Activated CD8-positive, alpha-beta memory T cell treated with anti-CD3 and anti-CD28 coated beads, Interleukin-2, amount 10 ng/mL, durations not matched to agents 7 days and 5 days (primary cell): ENCODE results near the gene SYNGR2. TPM values are rescaled to one million over a fixed set of nuclear protein-coding genes. Genes with fewer than 3 reads are reported as not detected.

Experiments
- ATAC-seq: fragments of 150-1000 bp; cut with Tn5 transposase; one replicate; pipeline ENCODE4 v1.10.0; 2021; ENCODE audit warnings: moderate library complexity
- CTCF ChIA-PET: fragments of 350-600 bp; sonication (Branson Sonifier 250); formaldehyde crosslinking; loops from one replicate; lab custom pipeline; 2021; ENCODE audit warnings: antibody characterized with exemption; lab: Charles Lee
- DNase-seq: peaks from one replicate; pipeline ENCODE4 v3.0.0-alpha.2; 2020
- H3K27ac Mint-ChIP-seq: one replicate; pipeline ENCODE4 v1.8.0; 2021; ENCODE audit warnings: mild to moderate bottlenecking, mixed read lengths
- H3K27me3 Mint-ChIP-seq: one replicate; pipeline ENCODE4 v1.8.0; 2021; ENCODE audit warnings: mixed read lengths
- H3K36me3 Mint-ChIP-seq: one replicate; pipeline ENCODE4 v1.8.0; 2021; ENCODE audit warnings: mild to moderate bottlenecking, mixed read lengths
- H3K4me1 Mint-ChIP-seq: one replicate; pipeline ENCODE4 v1.8.0; 2021; ENCODE audit warnings: mixed read lengths
- H3K4me3 Mint-ChIP-seq: one replicate; pipeline ENCODE4 v1.8.0; 2021; ENCODE audit warnings: mild to moderate bottlenecking, moderate library complexity, mixed read lengths
- H3K9me3 Mint-ChIP-seq: one replicate; pipeline ENCODE4 v1.8.0; 2022; ENCODE audit warnings: low read depth, mixed read lengths
- total RNA-seq, 2 experiments: library from RNA; stranded (reverse); gene quantifications; one replicate each; pipeline ENCODE4 v1.2.3, GENCODE V29; 2021

The SYNGR2 gene
- total RNA-seq, 2 experiments from 2014 or later = 41.2 to 80.3 TPM

- DNase-seq (no peak), ATAC-seq (no peak)
- Mint-ChIP-seq H3K4me1 (peaks cover 14% of the 10 kb centered on the region), H3K27me3 (no peaks in the 10 kb centered on the region), H3K36me3 (peaks cover 52% of the 10 kb centered on the region), H3K27ac (no peak overlapping the region), H3K9me3 (no peaks in the 10 kb centered on the region), H3K4me3 (no peak overlapping the region)
- CTCF ChIA-PET = no interaction called here
These were observed 51.2 kb downstream of the SYNGR2 start for GRCh38 chr17:78219396-78220150.

Other genes with a start within 250 kb of the SYNGR2 start
- gene TNRC6C, start 209.9 kb upstream of the SYNGR2 start, total RNA-seq = 10 to 100 TPM; 24.9 to 39.3 TPM
- gene TMC6, start 39.8 kb upstream of the SYNGR2 start, total RNA-seq = 100 to 1,000 TPM; 347 to 431 TPM
- 100 to 1,000 TPM; 251 to 292 TPM for gene TMC8, start 37.8 kb upstream of the SYNGR2 start, total RNA-seq
- gene C17orf99, start 22.2 kb upstream of the SYNGR2 start, total RNA-seq = not detected
- 100 to 1,000 TPM; 145 to 164 TPM for gene TK1, start 18.5 kb downstream of the SYNGR2 start, total RNA-seq
- 10 to 100 TPM; 17.1 to 24.2 TPM for gene AFMID, start 18.8 kb downstream of the SYNGR2 start, total RNA-seq
- 10 to 100 TPM; 87.7 to 93.0 TPM for gene BIRC5, start 45.7 kb downstream of the SYNGR2 start, total RNA-seq
- gene TMEM235, start 63.0 kb downstream of the SYNGR2 start, total RNA-seq = not detected
- 10 to 100 TPM in 1 of 2 experiments, 1 to 10 TPM in 1; 9.9 to 21.3 TPM for gene SOCS3, start 191.5 kb downstream of the SYNGR2 start, total RNA-seq
- gene PGS1, start 210.1 kb downstream of the SYNGR2 start, total RNA-seq = 10 to 100 TPM; 52.2 to 70.2 TPM